ENCODE measurements around the gene FYN.

Gene FYN

DNA sequence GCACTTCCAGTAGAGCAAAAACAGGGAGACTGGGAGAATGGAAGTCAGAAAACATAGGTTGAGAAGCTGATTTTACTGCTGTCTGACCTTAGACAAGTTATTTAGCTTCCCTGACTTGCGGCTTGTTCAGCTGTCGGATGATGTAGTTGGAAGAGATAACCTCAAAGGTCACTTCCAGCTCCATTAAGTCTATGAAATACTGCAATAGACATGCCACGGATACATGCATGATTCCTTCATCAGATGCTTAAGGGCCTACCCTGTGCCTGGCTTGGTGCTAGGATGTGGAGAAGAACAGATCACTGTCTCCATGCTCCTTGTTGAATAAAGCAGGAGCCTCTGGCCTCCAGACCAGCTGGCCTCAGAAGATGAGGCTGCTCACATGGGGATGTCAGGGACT is 43.7 kb downstream of the FYN start:
- no peak for DNase-seq

DNA sequence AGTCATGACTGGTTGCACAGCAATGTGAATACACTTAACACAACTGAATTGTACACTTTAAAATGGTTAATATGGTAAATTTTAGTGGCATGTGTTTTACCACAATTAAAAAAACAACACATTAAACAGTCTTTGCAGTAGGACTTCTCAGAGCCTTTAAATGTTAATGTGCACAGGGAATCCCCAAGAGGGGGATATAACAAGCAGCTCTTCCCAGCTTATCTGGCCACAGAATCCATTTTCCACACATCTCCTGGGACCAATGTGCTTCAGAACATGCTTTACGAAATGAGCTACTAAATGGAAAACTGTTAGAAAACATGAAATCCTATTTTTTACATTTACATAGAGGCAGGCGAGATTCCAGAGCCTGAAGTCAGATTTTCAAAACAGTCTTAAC is 44.4 kb downstream of the FYN start:
- DNase-seq: no peak

DNA sequence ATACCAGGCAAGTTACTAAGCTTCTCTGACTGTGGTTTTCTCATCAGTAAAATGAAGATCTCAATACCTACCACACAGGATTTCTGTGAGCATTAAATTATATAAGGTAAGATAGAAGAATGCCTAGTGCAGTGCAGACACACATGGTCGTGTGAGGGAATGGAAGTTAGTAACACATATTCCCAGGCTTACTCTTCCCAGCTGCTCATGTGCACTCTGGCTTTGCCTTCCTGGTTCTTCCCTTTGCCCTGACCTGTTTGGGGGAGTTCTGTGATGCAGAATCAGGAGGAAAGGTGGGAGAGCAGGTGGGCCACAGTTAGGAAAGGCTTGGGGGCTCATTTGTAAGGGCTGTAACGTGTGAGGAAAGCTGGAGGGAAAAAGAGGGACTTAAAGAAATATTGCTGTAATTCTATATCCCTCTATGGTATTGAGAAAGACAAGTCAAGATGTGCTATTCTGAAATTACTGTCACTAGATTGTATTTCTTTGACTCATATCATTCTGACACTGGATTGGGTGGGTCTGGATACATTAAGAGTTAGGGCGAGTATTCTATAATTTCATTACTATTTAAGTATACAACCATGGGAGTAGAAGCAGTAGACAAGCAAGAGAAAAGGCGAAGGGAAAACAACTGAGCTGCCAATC is 47.7 kb downstream of the FYN start:
- no peak for DNase-seq

DNA sequence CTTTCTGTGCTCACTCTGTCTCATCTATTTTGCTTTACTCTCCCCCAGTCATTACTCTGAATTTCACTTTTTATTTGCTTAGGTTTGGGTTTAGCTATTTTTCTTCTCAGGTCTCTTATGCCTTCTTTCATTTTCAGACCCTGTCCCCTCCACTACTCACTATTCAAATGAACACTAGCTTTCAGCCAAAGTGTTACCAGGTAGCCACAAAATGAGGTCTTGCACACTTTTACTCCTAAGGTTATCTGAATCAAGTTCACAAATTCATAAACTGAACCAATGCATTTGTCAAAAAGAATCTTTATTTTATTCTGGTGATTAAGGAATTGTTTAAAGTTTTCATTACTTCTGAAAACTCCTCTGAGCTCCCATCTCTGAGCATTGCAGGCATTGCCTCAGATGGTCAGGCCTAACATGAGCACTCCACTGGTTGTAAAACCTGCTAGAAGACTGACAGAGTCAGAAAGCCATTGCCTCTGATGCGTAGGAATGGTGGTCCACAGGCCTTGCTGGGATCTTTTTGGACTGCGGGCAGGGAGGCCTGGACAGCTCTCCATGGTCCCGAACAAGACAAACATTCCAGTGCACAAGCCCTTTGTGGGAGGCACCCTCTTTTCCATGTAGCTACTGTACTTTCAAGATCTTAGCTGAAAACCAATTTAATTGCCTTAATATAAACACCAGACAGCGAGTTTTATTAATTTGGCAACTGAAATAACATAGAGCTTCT is 48.5 kb downstream of the FYN start:
- DNase-seq: no peak

DNA sequence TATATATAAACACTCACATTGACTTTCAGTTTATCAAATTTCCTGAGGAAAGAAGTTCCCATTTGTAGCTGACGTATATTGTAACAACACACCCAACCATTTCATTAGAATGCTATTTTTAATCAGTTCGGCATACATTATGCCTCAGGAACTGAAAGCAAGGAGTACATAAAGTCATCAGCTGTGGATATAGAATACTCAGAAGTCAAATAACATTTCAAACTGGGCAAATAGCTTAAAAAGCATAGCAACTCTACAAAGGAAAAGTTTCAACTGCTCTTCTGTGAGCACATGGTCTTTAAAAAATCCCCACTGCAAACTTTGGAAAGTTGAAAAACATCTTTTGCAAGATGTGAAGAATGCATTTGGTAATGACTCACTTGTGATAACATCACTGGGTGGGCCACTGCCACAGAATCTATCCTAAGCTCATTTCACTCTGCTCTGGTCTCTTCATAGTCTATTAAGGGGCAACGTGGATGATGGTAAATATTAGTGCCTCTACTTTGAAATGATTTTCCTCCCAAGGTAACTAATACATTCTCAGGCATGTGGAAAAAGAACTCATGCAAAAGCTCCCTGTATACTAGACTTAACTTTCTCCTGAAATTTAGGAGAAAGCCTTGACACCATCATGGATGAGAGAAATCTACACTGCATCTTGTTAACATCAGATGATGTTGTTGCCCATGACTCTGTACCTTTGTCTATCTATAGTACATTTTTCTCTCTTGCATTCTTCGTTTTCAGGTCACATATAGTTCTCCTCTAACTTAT is 49.2 kb downstream of the FYN start:
- DNase-seq: no peak

DNA sequence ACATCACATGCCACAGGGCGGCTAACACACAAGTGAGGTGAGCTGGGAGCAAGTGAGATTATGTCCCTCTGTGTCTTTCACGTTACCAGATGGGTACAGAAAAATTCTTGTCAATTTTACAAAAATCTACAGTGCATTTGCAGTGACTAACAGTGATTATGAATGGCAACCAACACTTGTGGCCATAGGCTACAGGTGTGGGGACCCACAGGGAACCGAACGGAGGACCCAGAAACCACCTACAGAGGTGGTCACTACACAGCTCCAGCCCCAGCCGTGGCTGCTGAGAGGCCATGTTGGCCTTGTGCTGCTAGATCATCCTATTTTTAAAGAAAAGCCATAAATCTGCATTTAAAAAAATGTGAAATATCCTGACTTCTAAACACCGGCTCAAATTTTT is 50.2 kb downstream of the FYN start:
- DNase-seq: no peak

DNA sequence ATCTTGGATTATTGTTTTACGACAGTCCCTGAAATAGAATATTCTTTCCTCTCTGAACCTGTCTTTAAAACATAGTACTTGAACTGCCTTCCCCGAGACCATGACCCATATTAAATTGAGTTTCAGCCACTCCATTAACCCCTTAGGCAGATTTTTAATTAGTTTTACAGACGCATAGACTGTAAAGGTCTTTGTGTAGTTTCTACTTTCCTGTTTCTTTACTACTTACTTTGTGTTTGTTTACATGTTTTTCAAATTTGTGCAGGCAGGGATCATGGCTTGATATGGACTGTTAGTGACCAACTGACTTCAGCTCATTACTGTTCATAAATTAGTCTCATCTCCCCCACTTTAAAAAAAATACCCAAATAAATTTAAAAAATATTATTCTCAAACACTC is 53.8 kb downstream of the FYN start:
- DNase-seq: no peak

DNA sequence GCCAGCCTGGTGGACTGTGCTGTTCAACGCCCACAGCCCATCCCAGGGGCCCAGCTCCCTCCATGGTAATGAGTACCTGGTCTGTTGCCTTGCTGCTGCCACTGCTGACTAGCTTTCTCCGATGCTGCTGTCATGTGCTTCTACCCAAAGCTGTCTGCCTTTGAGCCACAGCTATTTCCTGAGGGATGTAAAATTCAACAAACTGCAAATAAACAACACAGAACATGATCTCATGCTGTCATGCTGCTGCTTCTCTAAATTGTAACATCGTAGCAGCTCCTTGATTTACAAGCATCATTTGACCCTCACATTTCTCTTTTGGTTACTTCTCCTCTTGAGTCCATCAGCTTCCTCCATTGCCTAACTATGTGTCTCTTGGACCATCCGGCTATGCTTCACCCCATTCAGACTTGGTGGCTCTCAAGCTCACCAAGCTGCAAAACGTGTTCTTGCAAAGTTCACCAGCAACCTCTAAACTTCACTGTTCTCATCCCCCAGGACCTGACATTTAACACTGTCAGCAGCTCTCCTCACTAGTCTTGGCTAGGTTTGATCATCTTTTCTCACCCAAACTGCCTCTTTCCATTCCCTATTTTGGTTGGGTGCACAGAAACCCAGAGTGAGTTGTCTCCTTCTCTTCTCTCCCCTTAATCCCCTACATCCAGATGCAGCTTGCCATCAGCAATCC is 54.6 kb downstream of the FYN start:
- no peak for DNase-seq

DNA sequence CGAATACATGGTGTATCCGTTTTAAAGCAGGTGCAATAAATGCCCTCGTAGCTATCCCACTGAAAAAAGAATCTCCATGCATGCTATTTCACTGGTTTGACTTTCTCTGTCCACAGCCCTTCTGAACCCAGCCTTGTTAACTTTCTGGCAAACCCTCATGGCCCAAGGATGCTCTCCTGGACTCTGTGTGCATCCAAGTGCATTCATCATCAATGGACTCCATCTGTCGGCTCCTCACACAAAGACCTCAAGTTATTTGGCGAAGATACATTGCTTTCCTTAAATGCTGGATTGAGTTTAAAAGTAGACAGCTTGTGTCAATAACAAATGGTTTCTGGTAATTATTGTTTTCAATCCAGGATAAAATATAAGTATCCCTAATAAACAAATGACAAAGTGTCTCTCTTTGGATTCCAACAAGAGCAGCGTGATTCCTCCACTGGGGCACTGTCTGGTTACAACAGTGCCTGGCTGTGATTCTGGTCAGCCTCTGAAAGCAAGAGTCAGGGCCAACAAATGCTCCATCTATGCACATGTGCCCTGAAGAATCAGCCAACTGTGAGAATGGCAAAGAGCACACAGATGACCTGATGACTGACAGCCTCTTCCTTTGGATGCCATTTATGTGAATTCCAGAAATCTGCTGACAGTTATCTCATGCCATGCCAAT is 55.7 kb downstream of the FYN start:
- peak; percentile 57 to 78 for DNase-seq

DNA sequence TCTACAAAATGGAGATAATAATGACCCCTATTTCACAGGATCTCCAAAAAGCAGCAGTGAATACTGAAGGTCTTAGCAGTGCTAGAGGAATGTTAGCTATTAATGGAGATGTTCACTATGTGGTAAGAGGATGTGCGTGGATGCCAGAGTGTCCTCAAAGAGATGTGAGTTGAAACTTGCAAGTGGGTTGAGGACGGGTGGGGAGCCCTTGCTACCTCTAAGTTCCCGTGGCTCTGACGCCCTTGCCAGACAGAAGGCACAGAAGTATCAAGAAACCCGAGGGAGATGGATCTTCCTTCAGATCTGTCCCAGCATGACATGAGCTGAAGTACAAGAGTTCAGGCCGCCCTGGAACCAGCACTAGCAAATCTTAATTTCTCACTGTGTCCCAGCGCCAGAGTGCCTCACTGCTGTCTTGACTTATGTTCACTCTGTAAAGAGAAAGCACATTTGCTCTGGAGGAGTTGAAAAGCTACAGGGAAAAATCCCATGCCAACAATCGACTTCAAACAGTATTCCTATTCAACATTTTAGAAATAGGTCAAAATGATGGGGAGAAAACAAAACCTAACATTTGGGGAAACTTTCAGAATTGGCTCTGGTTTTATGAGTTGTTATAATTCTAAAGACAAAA is 59.5 kb downstream of the FYN start:
- DNase-seq: no peak

DNA sequence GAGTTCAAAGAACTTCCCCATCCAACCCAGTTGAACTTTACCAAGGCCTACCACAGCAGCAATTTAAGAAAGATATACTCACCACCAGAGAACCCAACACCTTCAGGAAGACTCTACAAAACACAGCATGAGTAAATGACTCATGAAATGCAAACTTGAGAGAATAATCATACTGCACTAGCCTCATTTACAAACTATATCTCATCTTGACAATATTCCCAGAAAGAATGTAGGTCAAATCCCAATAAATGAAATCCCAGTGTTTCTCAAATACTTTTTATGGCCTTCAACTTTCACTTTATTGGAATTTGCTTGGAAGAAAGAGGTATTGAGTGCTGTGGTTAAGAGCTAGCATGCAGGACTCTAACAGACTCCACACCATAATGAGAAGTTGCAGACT is 60.0 kb downstream of the FYN start:
- no peak for DNase-seq

DNA sequence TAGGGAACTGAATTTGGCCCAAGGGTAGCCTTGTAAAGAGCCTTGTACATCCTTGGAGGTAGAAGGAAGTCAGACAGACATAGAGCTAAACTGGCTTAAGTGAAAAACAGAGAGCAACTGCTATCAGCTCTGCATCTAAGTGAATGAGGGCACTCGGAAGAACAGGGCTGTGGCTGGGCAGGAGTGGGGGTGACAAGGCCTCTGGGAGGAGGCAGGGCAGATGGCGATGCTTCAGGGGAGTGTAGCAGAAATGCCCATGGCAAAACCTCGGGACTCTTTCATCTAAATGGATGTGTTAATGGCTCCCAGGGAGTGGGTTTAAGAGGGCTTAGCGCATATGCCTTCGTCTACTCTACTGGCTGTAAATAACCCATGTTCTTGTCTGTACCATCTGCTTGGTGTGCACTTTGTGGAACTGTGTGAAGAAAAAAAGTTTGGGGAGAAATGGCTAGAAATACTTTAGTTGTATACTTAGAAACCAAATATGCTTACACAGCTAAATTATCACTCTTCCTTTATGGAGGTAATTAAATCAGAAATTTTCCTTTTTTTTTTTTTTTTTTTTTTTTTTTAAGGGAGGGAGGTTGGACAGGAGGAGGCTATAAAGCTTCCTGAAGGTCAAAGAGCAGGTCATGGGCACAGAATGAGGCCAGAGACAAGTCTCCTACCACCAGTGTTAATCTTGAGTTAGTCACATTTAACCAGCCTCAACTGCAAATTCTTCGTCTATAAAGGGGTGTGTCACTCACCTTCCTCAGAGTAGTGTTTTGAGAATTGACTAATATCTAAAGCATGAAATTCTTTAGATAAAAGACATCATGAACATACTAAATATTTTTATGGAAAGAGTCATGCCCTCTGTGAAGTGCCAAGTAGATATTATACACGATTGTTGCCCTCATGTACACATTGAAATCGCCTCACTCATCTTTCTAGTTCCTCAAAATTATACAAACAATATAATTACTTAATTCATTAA is 60.9 kb downstream of the FYN start:
- DNase-seq: no peak

DNA sequence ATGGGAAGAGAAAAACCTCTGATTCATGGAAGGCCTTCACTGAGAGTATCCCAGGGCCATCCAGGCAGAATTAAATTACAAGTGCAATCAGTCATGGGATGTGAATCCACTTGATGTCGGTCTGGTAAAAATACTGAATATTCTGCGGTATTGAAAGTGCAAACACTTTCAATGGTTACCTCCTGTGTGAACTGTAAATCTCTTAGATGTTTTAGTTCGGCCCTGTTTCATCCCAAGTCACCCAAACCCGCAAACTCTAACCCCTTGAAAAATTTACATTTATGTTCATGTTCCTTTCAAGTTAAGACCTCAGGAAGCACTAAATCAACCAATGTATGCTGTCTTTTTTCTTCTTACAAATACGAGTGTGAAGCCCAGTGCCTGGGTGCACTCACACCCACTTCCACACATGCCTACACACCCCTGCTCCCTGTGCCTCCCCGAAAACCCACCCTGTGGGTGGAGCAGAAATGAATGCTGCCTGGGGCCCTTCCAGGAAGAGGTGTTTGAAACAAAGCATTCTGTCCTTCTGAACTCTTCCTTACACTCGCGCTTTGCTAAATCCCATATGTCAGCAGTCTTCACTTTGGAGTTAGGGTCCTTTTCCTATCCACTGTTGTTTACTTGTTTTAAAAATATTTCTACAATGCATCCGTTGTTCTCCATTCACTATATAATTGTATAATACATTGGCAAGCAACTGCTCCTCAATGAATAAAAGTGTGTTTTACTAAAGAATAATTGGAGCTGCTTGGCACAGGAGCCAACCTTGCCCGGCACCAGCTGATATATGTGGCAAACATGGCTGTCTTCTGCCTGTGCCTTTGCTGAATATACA is 62.7 kb downstream of the FYN start:
- DNase-seq: no peak

DNA sequence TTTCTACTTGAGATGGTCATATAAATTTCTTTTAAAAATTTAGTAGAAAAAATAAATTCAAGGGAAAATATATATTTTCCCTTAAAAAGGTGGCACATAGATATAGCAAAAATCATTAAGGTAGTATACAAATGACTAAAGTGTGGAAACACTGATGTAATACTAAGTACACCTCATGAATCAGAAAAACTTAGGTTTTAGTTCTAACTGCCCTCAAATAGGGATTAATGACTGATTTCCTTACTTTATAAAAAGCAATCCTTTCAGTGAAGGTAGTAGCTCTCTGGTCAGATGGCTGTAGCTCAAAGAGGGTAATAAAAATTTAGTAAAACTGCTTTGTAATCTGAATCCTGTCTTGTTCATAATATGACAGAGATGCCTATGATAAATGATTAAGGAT is 63.5 kb downstream of the FYN start:
- no peak for DNase-seq

DNA sequence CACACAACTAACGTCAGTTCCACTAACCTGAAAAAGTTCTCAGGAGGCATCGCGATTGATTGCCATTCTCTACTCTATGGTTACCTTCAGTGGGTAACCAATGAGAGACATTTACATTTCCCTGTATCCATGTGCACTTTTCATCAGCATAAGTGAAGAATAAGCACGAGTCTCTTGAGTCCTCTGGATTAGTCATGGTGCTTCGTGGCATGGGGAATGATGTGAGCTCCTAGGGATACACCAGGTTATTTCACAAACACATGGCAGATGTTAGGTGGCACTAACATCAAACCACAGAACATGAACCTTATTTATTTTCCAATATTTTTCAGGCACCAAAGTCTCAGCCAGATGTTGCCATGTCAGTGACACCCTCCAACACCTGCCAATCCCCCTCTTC is 64.0 kb downstream of the FYN start:
- no peak for DNase-seq

DNA sequence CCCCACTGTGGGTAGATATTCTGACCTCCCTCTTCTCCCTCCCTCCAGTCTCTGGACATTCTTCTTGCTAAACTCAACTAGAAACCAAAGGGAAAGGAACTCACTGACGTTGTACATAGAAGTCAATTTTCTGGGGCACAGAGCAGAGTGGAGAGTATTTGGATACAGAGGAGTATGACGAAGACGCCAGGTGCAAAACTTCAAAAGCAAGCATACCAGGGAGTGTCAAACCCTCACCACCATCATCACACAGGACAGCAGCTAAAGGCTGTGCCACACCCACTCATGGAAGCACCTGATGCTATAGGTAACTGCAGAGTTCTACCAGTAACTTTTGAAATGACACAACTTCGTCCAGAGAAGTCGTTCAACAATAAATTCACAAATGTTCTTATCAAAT is 64.8 kb downstream of the FYN start:
- DNase-seq: no peak

DNA sequence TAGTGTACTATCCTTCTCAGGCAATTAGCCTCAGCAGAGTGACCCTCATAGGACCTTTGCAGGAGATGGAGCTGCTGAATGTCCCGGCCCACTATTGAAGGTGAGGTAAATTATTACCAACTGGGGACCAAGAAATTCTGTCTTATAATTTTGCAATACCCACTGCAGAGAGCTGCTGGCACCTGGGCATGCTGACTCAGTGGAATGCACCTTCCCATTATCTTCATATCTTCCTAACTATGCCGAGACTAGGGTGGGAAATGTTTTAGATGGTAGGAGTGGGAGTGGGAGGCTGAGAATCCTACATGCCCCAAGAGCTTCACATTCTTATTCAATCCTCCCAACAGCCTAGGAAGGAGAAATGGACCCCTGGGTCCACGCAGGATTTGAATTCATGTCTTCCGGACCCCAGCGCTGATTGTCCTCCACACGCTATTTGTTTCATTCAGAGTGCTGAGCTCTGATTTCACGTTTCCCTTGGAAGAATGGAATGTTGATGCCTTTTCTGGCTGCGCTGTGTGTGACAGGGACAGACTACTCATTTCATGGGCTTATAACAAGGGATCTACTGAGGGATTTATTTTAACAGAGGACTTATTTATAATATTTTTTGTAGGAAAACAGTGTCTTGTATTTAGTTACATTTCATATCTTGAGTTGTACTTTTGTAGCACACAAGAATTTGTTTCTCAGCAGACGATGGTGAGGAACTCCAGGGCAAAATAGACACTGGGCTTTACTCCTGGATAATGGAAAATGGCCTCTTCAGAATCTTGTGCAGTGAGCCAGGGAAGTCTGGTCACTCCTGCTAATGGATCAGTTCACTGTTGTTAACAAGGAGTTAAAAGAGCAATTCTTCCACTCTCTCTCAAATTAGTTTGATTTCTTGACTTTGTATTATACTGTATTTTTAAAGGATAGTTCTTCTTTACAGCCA is 66.4 kb downstream of the FYN start:
- no peak for DNase-seq

DNA sequence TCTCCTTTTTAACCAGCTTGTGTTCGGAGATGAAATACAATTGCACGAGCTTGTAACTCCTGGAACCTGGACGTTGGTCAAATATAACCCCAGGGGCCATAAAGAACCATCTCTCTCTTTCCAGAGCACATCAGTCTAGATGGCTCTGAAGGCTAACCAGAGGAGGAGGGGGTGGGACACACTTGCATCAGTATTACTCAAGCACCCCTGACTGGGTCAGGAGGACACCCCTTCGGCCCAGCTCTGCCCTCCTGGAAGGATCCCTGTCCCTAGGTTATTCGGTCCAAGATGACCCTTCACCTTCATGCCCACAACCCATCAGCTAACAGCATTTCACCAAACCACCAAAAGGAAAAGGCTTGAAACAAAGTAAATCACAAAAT is 67.1 kb downstream of the FYN start:
- DNase-seq: no peak

DNA sequence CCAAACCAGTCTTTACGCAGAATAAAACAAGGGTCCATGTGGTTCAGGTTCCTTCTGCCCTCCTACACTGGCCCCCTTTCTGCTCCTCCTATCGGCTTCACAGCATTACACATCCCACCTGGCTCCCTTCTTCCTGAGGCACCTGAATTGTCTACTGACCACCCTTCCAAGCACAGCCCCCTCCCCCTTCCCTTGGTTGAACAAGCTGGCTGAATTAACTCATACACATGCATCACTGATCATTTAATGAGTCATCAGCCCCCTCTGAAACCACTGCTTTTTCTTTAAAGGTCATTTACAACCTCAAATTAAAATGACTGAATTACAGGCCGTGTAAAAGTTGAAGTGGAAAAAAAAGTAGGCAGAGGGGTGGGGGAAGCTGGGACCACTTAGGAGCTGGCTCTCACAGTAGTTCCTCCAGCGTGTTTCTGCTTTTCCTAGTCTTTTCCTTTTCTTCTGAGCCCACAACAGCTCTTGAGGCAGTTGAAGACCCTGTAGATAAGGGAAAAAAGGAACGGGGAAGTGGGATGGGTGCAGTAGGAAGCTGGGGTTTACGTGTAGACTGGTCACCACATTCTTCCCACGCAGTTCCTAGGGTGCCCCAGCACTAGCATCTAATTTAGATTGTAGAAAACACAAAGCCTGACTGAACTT is 67.6 kb downstream of the FYN start:
- no peak for DNase-seq

Data from cerebellar nuclear complex (tissue), 1 donor.